Coronary artery (tissue), 2 donors: ENCODE results near the gene SORCS1.

Source experiments
- DNase-seq: peaks from one replicate; pipeline ENCODE4 v3.0.0-alpha.2; 2017; ENCODE audit warnings: low spot score
- H3K27ac ChIP-seq, 2 donors: fragments of 200-600 bp; sonication (generic); one replicate each; pipeline ENCODE4 v1.5.1; 2016 to 2019
- H3K4me3 ChIP-seq: fragments of 200-600 bp; sonication (generic); 2 replicates; pipeline ENCODE4 v1.5.1; 2016; ENCODE audit warnings: mild to moderate bottlenecking, moderate library complexity
- CTCF ChIP-seq: fragments of 200-600 bp; sonication (generic); IDR thresholded peaks from one replicate; pipeline ENCODE4 v1.5.1; 2019; ENCODE audit warnings: antibody characterized with exemption

SORCS1 gene

GRCh38 chr10:106960812-106961211 is 203.7 kb downstream of the SORCS1 start:
- DNase-seq: no peak
- TF ChIP-seq CTCF: no peak

GRCh38 chr10:106959521-106959920 is 205.0 kb downstream of the SORCS1 start:
- Histone ChIP-seq H3K27ac (no peak overlapping the region), H3K4me3 (no peak overlapping the region)
- TF ChIP-seq CTCF: no peak
- DNase-seq: no peak

More at GRCh38 chr10:106960812-106961211, 203.7 kb downstream of the SORCS1 start:
- no peak overlapping the region for H3K27ac ChIP-seq
- H3K4me3 ChIP-seq: no peak overlapping the region

GRCh38 chr10:106958589-106959361 is 205.7 kb downstream of the SORCS1 start:
- H3K4me3 ChIP-seq: no peak overlapping the region
- peak overlapping the region in 1 of 2 donors; percentile 68 for H3K27ac ChIP-seq
- TF ChIP-seq CTCF: no peak
- no peak for DNase-seq

GRCh38 chr10:106957823-106958588 is 206.5 kb downstream of the SORCS1 start:
- H3K27ac ChIP-seq: peak overlapping the region in 1 of 2 donors; percentile 68
- no peak for DNase-seq
- no peak for TF ChIP-seq CTCF
- no peak overlapping the region for H3K4me3 ChIP-seq

GRCh38 chr10:106956216-106956915 is 208.1 kb downstream of the SORCS1 start:
- no peak overlapping the region for H3K27ac ChIP-seq
- no peak for DNase-seq
- H3K4me3 ChIP-seq: no peak overlapping the region
- no peak for TF ChIP-seq CTCF

GRCh38 chr10:106955133-106955532 is 209.4 kb downstream of the SORCS1 start:
- no peak for TF ChIP-seq CTCF
- Histone ChIP-seq H3K4me3 (no peak overlapping the region), H3K27ac (no peak overlapping the region)
- no peak for DNase-seq
